NCI-H2196 (cell line): ENCODE measurements around the gene ADRA2B.
"Not testable (repeated sequence)": the region's sequence is repeated elsewhere in the genome, so short reads cannot be mapped to it uniquely, and the experiment has no call there.

Source experiments
- DNase-seq: peaks from one replicate; lab custom pipeline; 2025; ENCODE audit not compliant: unreplicated experiment; lab: John Stamatoyannopoulos, UW

ADRA2B gene

GRCh38 chr2:96116424-96116878 lies at the start of gene ADRA2B:
ADRA2B (minus strand) TSS chr2:96116571; CDS start chr2:96116149, 422 bp downstream.
- DNase-seq: peak; percentile 67

GRCh38 chr2:96164459-96165184 lies 48.3 kb upstream of the ADRA2B start:
- DNase-seq: no peak

- DNase-seq: no peak
Measured at GRCh38 chr2:96163768-96164429, 47.5 kb upstream of the ADRA2B start.

GRCh38 chr2:96163415-96163767 lies 47.0 kb upstream of the ADRA2B start:
- DNase-seq: no peak

GRCh38 chr2:96161898-96162297 lies 45.5 kb upstream of the ADRA2B start:
- DNase-seq: no peak

GRCh38 chr2:96160366-96160765 lies 44.0 kb upstream of the ADRA2B start:
- DNase-seq: not testable (repeated sequence)

GRCh38 chr2:96159084-96159830 lies 42.9 kb upstream of the ADRA2B start:
- no peak for DNase-seq

GRCh38 chr2:96158554-96158940 lies 42.2 kb upstream of the ADRA2B start:
- DNase-seq: no peak

- DNase-seq: no peak
Measured at GRCh38 chr2:96157649-96158553, 41.5 kb upstream of the ADRA2B start.

GRCh38 chr2:96156926-96157648 lies 40.7 kb upstream of the ADRA2B start:
- DNase-seq: no peak

GRCh38 chr2:96156011-96156820 lies 39.8 kb upstream of the ADRA2B start:
- DNase-seq: no peak

- no peak for DNase-seq
Measured at GRCh38 chr2:96154506-96155380, 38.4 kb upstream of the ADRA2B start.

- no peak for DNase-seq
Measured at GRCh38 chr2:96153991-96154431, 37.6 kb upstream of the ADRA2B start.

GRCh38 chr2:96153291-96153713 lies 36.9 kb upstream of the ADRA2B start:
- DNase-seq: no peak

- DNase-seq: peak; percentile 17
Measured at GRCh38 chr2:96152304-96153161, 36.2 kb upstream of the ADRA2B start.

GRCh38 chr2:96151595-96152303 lies 35.4 kb upstream of the ADRA2B start:
- no peak for DNase-seq
